Liver (tissue), 3 donors: Measurements from ENCODE around the gene SPINK1.
"Not testable (repeated sequence)": the region's sequence is repeated elsewhere in the genome, so short reads cannot be mapped to it uniquely, and the experiment has no call there.

Source experiments
- CTCF ChIP-seq: fragments of 150-350 bp; IDR thresholded peaks from 2 replicates; pipeline ENCODE4 v1.5.1; 2017; ENCODE audit warnings: improper control_type of control experiment, low read depth, low read length; ENCODE audit not compliant: missing input control
- GABPA ChIP-seq, 2 donors: IDR thresholded peaks in 1 of 2; conservative IDR thresholded peaks in 1 of 2; 2 replicates each; pipeline ENCODE4 v1.6.1; 2016; ENCODE audit warnings: antibody characterized with exemption in 2 of 2, mild to moderate bottlenecking in 1 of 2, moderate library complexity in 1 of 2
- REST ChIP-seq: IDR thresholded peaks from 2 replicates; pipeline ENCODE4 v1.6.1; 2016; ENCODE audit warnings: antibody characterized with exemption, mild to moderate bottlenecking
- SP1 ChIP-seq: IDR thresholded peaks from 2 replicates; pipeline ENCODE4 v1.6.1; 2018; ENCODE audit warnings: antibody characterized with exemption, mild to moderate bottlenecking
- TAF1 ChIP-seq: conservative IDR thresholded peaks from 2 replicates; pipeline ENCODE4 v1.6.1; 2016; ENCODE audit warnings: antibody characterized with exemption, mild to moderate bottlenecking
- donor health status: healthy.
- donor health status: healthy.

- TF ChIP-seq CTCF; REST; TAF1; SP1; GABPA (IDR thresholded peaks at IDR 0.05 in 1 of 2, conservative IDR thresholded peaks at IDR 0.05 in 1 of 2): not testable (repeated sequence)
These were observed 38.4 kb upstream of the SPINK1 start for GRCh38 chr5:147869892-147870291.
